NCI-H1048 (cell line): ENCODE results near the gene NKAPL.
"Not testable (repeated sequence)": the region's sequence is repeated elsewhere in the genome, so short reads cannot be mapped to it uniquely, and the experiment has no call there.

Source experiments
- DNase-seq: peaks from one replicate; lab custom pipeline; 2025; lab: John Stamatoyannopoulos, UW

The NKAPL gene

GRCh38 chr6:28296520-28297060, 37.5 kb downstream of the NKAPL start:
- no peak for DNase-seq

DNA sequence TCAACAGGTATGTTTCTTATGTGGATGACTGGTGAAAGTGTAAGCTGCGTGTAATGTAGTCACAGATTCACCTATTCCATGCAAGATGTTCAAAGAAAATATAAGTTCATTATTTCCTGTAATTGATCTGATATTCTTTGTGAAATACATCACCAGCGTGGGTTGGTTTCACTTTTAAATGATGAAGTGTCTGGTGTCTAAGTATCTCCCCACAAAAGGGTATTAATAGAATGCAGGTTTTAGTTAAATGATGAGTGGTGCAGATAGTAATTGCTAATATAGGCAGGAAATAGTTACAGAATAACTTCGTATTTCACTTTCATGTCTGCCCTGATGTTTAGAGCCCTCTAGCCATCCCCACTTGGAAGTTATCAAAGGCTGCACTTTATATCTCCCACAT, 44.5 kb downstream of the NKAPL start:
- DNase-seq, result no peak

GRCh38 chr6:28306363-28306762, 47.3 kb downstream of the NKAPL start:
- DNase-seq, result not testable (repeated sequence)
